ENCODE measurements around the gene CEP44.

CEP44 gene

GRCh38 chr4:174262624-174263444 is 20.9 kb upstream of the CEP44 start:
- H3K4me3 ChIP-seq: no peak overlapping the region
- TF ChIP-seq CTCF (IDR thresholded peaks at IDR 0.05): no peak
- DNase-seq (ENCODE audit: low spot score): no peak
- H3K27ac ChIP-seq: no peak overlapping the region

- Histone ChIP-seq H3K27ac (no peak overlapping the region), H3K4me3 (no peak overlapping the region)
- DNase-seq (ENCODE audit: low spot score): no peak
- no peak for TF ChIP-seq CTCF (IDR thresholded peaks at IDR 0.05)
Measured at GRCh38 chr4:174263445-174263736, 20.3 kb upstream of the CEP44 start.

- no peak overlapping the region for H3K27ac ChIP-seq
- no peak for DNase-seq (ENCODE audit: low spot score)
- H3K4me3 ChIP-seq: no peak overlapping the region
- no peak for TF ChIP-seq CTCF (IDR thresholded peaks at IDR 0.05)
Measured at GRCh38 chr4:174265916-174266315, 17.8 kb upstream of the CEP44 start.

GRCh38 chr4:174266416-174266815 is 17.3 kb upstream of the CEP44 start:
- DNase-seq (ENCODE audit: low spot score): no peak
- no peak for TF ChIP-seq CTCF (IDR thresholded peaks at IDR 0.05)
- Histone ChIP-seq H3K27ac (no peak overlapping the region), H3K4me3 (no peak overlapping the region)

GRCh38 chr4:174273930-174274329 is 9.8 kb upstream of the CEP44 start:
- Histone ChIP-seq H3K4me3 (no peak overlapping the region), H3K27ac (no peak overlapping the region)
- no peak for TF ChIP-seq CTCF (IDR thresholded peaks at IDR 0.05)

GRCh38 chr4:174274436-174274835 is 9.3 kb upstream of the CEP44 start:
- no peak overlapping the region for H3K27ac ChIP-seq
- H3K4me3 ChIP-seq: no peak overlapping the region
- no peak for DNase-seq (ENCODE audit: low spot score)
- no peak for TF ChIP-seq CTCF (IDR thresholded peaks at IDR 0.05)

More at GRCh38 chr4:174273930-174274329, 9.8 kb upstream of the CEP44 start:
- no peak for DNase-seq (ENCODE audit: low spot score)

- no peak for TF ChIP-seq CTCF (IDR thresholded peaks at IDR 0.05)
- no peak for DNase-seq (ENCODE audit: low spot score)
- Histone ChIP-seq H3K4me3 (no peak overlapping the region), H3K27ac (no peak overlapping the region)
Measured at GRCh38 chr4:174275101-174275500, 8.6 kb upstream of the CEP44 start.

Measured in coronary artery (tissue), 2 donors.